ENCODE measurements around the gene NCEH1. TPM values are rescaled to one million over a fixed set of nuclear protein-coding genes. Genes with fewer than 3 reads are reported as not detected.

The NCEH1 gene
- total and polyA plus RNA-seq, 4 donors, result 1.1 to 32.3 (median 2.5) TPM

DNA sequence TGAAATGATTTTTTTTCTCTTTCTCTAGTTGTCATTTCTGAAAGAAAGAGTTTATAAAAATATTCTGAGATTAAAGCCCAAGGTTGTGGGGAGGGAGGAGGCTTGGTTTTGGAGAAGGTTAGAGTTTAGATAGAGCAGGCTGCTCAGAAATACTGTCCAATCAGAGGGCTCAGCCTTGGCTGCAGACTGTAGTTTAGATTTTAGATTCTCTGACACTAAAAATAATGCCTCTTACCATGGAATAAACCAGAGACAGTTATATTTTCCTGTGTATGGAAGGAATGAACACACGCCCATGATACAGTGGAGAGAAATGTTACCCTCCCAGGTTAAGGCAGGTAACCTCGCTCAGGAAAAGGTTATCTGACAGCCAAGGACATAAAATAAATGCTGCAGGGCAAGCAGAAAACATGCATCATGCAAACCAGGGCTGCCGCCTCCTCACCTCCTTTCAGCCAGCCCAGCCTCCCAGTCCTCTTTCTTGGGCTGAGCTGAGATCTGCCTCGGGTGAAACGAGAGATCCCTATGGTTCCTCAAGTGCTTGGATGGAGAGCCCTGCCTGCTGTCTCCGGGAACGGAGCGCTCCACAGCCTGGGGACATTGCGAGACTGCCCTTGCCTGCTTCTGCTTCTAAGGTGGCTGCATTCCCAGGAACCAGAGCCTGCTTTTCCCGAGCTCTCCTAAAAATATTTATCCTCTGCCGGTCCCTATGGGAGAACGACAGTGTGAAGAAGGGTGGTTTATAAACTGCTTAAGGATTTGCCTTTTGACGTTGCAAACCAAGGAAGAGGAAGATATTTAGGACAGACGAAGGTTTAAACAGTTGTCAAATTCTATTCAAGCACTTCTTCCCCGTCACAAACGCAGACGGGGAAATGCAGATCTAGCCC, 848 bp downstream of the NCEH1 start:
- Histone ChIP-seq H3K4me1 (ENCODE audit: control insufficient read depth in 4 of 4, insufficient read depth in 4 of 4, low read length in 3 of 4) (peaks cover 0 to 19% (median 9%) of the 10 kb centered on the region in 4 donors), H3K9me3 (ENCODE audit: control insufficient read depth in 4 of 4, low read length in 3 of 4) (no peaks in the 10 kb centered on the region), H3K27me3 (ENCODE audit: control insufficient read depth in 4 of 4, insufficient read depth in 4 of 4, low read length in 3 of 4) (no peaks in the 10 kb centered on the region), H3K27ac (ENCODE audit: low read depth in 1 of 2, low read length in 2 of 2) (peak overlapping the region; percentile 72 to 80), H3K36me3 (ENCODE audit: control insufficient read depth in 4 of 4, insufficient read depth in 3 of 4, low read depth in 1 of 4, low read length in 3 of 4) (peaks cover 0 to 1% (median 0%) of the 10 kb centered on the region in 4 donors), H3K4me3 (ENCODE audit: low read depth in 1 of 3, low read length in 3 of 3) (peak overlapping the region; percentile 77 to 92 (median 92)), H3K9ac (ENCODE audit: low read depth in 1 of 2, low read length in 2 of 2) (peak overlapping the region; percentile 36 to 64)
- WGBS, result 2% methylated on average over 17 of the region's 17 CpGs
- TF ChIP-seq JUND (IDR thresholded peaks at IDR 0.05), result no peak
- TF ChIP-seq NR2F2 (IDR thresholded peaks at IDR 0.05), result no peak
- no peak for TF ChIP-seq RXRA (IDR thresholded peaks at IDR 0.05)
- TF ChIP-seq, protein P1, sequence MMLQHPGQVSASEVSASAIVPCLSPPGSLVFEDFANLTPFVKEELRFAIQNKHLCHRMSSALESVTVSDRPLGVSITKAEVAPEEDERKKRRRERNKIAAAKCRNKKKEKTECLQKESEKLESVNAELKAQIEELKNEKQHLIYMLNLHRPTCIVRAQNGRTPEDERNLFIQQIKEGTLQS (IDR thresholded peaks at IDR 0.05), result no peak
- no peak for TF ChIP-seq FOXA2 (IDR thresholded peaks at IDR 0.05)
- TF ChIP-seq SP1 (IDR thresholded peaks at IDR 0.05), result no peak
- no peak for TF ChIP-seq YY1 (IDR thresholded peaks at IDR 0.05)
- TF ChIP-seq, protein P2, sequence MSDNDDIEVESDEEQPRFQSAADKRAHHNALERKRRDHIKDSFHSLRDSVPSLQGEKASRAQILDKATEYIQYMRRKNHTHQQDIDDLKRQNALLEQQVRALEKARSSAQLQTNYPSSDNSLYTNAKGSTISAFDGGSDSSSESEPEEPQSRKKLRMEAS (IDR thresholded peaks at IDR 0.05), result no peak
- no peak for TF ChIP-seq HNF4A (conservative IDR thresholded peaks at IDR 0.05)
- no peak for TF ChIP-seq CTCF (IDR thresholded peaks at IDR 0.05; ENCODE audit: low read depth, low read length, missing input control)
- TF ChIP-seq TAF1 (conservative IDR thresholded peaks at IDR 0.05), result no peak
- TF ChIP-seq FOXA1 (IDR thresholded peaks at IDR 0.05), result no peak
- TF ChIP-seq HNF4G (IDR thresholded peaks at IDR 0.05), result no peak
- TF ChIP-seq, protein P3, sequence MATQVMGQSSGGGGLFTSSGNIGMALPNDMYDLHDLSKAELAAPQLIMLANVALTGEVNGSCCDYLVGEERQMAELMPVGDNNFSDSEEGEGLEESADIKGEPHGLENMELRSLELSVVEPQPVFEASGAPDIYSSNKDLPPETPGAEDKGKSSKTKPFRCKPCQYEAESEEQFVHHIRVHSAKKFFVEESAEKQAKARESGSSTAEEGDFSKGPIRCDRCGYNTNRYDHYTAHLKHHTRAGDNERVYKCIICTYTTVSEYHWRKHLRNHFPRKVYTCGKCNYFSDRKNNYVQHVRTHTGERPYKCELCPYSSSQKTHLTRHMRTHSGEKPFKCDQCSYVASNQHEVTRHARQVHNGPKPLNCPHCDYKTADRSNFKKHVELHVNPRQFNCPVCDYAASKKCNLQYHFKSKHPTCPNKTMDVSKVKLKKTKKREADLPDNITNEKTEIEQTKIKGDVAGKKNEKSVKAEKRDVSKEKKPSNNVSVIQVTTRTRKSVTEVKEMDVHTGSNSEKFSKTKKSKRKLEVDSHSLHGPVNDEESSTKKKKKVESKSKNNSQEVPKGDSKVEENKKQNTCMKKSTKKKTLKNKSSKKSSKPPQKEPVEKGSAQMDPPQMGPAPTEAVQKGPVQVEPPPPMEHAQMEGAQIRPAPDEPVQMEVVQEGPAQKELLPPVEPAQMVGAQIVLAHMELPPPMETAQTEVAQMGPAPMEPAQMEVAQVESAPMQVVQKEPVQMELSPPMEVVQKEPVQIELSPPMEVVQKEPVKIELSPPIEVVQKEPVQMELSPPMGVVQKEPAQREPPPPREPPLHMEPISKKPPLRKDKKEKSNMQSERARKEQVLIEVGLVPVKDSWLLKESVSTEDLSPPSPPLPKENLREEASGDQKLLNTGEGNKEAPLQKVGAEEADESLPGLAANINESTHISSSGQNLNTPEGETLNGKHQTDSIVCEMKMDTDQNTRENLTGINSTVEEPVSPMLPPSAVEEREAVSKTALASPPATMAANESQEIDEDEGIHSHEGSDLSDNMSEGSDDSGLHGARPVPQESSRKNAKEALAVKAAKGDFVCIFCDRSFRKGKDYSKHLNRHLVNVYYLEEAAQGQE (IDR thresholded peaks at IDR 0.05), result no peak
- no peak for TF ChIP-seq GABPA (IDR thresholded peaks at IDR 0.05 in 1 of 2, conservative IDR thresholded peaks at IDR 0.05 in 1 of 2)
- TF ChIP-seq EGR1 (IDR thresholded peaks at IDR 0.05; ENCODE audit: low read depth in 2 of 2), result no peak
- TF ChIP-seq ZBTB33 (IDR thresholded peaks at IDR 0.05), result no peak
- no peak for DNase-seq (ENCODE audit: low spot score)

All from liver (tissue), 9 donors.